Left lobe of liver (tissue), 2 donors: ENCODE data around the gene RGS3. TPM values are rescaled to one million over a fixed set of nuclear protein-coding genes. Genes with fewer than 3 reads are reported as not detected.
"Not testable (repeated sequence)": the region's sequence is repeated elsewhere in the genome, so short reads cannot be mapped to it uniquely, and the experiment has no call there.

ENCODE experiments used
- ATAC-seq: fragments of 200-7000 bp; cut with Tn5 transposase; one replicate; pipeline ENCODE4 v1.9.1; 2020; ENCODE audit warnings: mild to moderate bottlenecking, moderate library complexity
- DNase-seq: peaks from one replicate; pipeline ENCODE4 v3.0.0-alpha.2; 2020; ENCODE audit warnings: low spot score
- total RNA-seq: library from RNA; stranded (reverse); gene quantifications from one replicate; pipeline ENCODE4 v1.2.1, GENCODE V29; 2021
- donor health status: DM: no; HTN: no; CAD: no; lungs with moderate emphysema.
- donor health status: DM: no; HTN: yes; CAD: no.

Gene RGS3
- total RNA-seq, 1 donor from 2014 or later, result 19.5 TPM

GRCh38 chr9:113542741-113543140 lies 79.2 kb downstream of the RGS3 start:
- ATAC-seq, result no peak
- DNase-seq, result no peak

- ATAC-seq, result no peak
- no peak for DNase-seq
Observed at GRCh38 chr9:113543296-113543981, 79.9 kb downstream of the RGS3 start.

DNA sequence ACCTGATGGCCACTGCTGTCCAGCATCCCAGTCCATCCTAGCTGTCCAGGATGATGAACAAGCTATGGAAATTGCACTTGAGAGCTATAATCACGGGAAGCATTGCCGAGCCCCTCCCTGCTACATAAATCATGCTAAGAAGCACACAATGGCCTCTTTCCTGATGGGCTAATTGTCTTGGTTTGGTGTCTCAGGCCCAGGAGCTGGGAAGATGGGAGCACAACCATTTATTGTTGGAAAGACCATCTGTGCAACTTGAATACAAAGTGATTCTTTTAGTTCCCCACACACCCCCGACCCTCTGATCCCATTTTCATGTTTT lies 80.4 kb downstream of the RGS3 start:
- DNase-seq, result no peak
- ATAC-seq, result no peak

- peak; percentile 85 for ATAC-seq
- peak; percentile 84 for DNase-seq
Observed at GRCh38 chr9:113545068-113545467, 81.5 kb downstream of the RGS3 start.

- DNase-seq (no peak), ATAC-seq (no peak)
Observed at GRCh38 chr9:113546566-113546965, 83.0 kb downstream of the RGS3 start.

- ATAC-seq (no peak), DNase-seq (no peak)
Observed at GRCh38 chr9:113547501-113547900, 84.0 kb downstream of the RGS3 start.

GRCh38 chr9:113548221-113549041 lies 84.9 kb downstream of the RGS3 start:
- DNase-seq, result peak; percentile 72
- ATAC-seq, result peak; percentile 80

DNA sequence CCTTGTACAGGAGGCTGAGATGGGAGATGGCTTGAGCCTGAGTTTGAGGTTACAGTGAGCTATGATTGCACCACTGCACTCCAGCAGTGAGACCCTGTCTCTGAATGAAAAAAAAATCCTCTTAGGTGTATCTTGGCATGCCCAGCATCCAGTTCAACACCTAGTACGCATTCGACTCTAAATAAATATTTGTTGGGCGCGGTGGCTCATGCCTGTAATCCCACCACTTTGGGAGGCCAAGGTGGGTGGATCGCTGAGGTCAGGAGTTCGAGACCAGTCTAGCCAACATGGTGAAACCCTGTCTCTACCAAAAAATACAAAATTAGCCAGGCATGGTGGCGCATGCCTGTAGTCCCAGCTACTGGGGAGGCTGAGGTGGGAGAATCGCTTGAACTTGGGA lies 86.4 kb downstream of the RGS3 start:
- not testable (repeated sequence) for DNase-seq, ATAC-seq

- DNase-seq (no peak), ATAC-seq (no peak)
Observed at GRCh38 chr9:113556877-113557593, 93.5 kb downstream of the RGS3 start.

- ATAC-seq, result peak; percentile 96
- peak; percentile 91 for DNase-seq
Observed at GRCh38 chr9:113558632-113559502, 95.3 kb downstream of the RGS3 start.

DNA sequence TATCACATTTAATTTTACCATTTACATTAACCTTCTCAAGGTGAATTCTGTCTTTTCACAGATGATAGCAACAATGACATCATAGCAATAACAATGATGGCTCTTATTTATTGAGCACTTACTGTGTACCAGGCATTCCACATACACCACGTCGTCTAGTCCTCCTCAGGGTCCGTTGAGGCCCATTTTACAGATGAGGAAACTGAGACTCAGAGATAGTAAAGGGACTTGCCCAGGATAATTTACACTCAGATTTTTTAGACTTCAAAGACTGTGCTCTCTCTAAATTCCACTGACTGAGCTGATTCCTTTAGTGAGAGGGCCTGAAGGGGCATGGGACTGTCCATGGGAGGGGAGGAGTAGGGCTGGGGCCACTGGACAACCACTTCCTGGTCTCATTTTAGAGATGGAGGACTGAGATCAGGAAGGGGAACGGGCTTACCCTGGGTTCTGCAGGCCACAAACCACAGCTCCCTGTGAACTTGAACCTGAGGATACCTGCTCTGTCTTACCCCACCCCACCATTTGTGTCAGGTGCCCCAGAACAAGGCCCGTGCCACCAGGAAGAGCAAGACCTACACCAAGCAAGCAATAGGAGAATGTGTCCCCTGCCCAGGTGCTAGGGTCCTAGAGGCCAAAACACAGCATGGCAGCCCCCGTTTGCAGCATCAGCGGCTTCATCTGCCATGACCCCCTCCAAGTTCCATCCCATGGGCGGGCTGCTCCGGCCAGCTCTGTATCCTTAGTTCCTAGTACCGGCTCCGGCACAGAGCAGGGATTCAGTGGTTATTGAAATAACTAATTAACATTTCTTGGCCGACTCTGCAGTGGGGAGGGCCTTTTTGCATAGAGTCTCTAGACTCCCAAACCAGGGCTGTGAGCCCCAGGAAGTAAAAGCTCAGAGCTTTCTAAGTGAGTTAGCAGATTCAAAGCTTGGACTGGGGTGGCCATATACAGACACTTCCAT lies 96.6 kb downstream of the RGS3 start:
- no peak for ATAC-seq

GRCh38 chr9:113562653-113563381 lies 99.3 kb downstream of the RGS3 start:
- ATAC-seq (no peak), DNase-seq (no peak)

More for the DNA sequence above, 96.6 kb downstream of the RGS3 start:
- DNase-seq, result no peak

DNA sequence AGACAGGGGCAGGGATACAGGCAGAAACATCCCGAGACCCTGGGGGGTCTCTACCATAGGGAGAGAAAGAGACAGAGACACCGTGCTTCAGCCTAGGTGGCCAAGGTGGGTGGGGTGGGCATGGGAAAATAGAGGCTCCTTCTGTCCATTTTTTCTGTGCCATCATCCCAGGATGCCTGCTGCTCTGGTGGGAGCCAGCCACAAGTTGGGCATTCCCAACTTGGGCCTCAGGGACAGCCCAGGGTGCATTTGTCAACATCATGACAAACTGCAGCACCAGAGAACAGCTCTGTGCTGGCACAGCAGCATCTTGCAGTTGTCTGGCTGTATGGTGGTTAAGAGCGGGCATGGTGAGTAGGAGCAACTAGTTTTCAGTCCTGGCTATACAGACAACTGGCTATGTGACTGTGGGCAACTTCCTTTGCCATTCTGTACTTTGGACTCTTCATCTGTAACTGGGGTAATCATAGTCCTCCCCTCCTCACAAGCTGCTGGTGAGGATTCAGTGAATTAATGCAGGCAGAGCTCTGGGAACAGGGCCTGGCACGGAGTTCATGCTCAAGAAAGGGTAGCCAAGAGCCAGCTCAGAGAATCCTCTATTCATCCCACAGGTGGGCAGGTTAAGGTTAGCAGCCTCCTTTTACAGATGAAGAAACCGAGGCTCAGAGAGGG lies 100.4 kb downstream of the RGS3 start:
- DNase-seq (no peak), ATAC-seq (no peak)

- ATAC-seq, result peak; percentile 41
- DNase-seq, result no peak
Observed at GRCh38 chr9:113564498-113565237, 101.1 kb downstream of the RGS3 start.

- no peak for ATAC-seq
- no peak for DNase-seq
Observed at GRCh38 chr9:113566016-113566711, 102.6 kb downstream of the RGS3 start.

DNA sequence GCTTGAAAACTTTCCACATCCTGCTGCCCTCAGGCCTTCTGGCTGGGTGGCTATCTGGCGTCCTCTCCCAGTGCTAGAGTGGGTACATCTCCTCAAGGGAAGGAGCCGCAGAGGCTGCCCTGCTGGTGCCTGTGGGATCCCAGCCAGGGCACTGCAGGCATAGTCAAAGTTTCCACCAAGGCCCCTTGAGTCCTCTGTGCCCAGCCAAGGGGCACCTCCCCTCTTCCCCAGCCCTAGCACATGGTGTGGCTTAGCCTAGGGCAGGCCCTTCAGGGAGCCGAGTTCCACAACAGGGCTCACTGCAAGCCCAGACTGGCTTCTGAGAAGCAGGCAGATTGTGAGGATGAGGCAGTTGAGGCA lies 103.2 kb downstream of the RGS3 start:
- DNase-seq (no peak), ATAC-seq (no peak)
